Occipital lobe (tissue), 2 donors: ENCODE measurements around the gene CSPG4. TPM values are rescaled to one million over a fixed set of nuclear protein-coding genes. Genes with fewer than 3 reads are reported as not detected.
"Not testable (repeated sequence)": the region's sequence is repeated elsewhere in the genome, so short reads cannot be mapped to it uniquely, and the experiment has no call there.

Experiments
- DNase-seq: peaks from one replicate; lab custom pipeline; 2025; lab: John Stamatoyannopoulos, UW
- total RNA-seq: library from RNA; depleted of rRNA; stranded (reverse); fragments of >200 nt; gene quantifications from one replicate; pipeline ENCODE4 v1.2.3, GENCODE V29; 2014

CSPG4 gene
- total RNA-seq, 1 donor from 2014 or later = 5.5 TPM

DNA sequence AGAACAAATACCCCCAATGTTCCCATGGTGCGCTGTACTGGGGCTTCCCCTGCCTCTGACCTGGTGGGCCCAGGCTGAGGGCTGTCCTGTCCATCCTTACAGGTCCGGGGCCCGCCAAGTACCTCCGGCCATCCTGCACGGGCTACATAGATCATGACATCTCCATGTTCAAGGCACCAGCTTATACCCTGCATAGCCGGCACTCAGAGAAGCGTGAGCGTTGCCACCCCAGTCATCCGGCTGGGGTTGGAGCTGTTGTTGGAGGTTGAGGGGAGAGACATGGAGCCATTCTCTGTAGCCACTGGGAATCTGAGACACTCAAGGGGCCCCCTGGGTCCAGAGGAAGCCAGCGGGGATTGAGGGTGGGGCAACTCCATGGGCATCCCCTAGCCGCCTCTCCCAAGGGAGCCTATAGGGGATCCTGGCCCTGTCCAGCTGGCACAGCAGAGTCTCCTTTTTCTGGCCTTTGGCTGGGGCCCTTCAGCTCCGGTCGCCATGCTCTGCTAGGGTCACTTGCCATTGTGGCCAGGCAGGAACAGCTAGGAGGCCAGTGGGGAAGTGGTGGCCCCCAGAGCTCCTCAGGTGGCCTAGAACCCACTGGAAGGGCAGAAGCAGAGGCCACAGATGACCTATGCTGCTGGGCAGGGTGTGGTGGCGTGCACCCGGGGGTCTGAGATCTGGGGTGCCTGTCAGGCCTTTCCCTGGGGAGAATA lies 12.5 kb upstream of the CSPG4 start:
- no peak for DNase-seq

DNA sequence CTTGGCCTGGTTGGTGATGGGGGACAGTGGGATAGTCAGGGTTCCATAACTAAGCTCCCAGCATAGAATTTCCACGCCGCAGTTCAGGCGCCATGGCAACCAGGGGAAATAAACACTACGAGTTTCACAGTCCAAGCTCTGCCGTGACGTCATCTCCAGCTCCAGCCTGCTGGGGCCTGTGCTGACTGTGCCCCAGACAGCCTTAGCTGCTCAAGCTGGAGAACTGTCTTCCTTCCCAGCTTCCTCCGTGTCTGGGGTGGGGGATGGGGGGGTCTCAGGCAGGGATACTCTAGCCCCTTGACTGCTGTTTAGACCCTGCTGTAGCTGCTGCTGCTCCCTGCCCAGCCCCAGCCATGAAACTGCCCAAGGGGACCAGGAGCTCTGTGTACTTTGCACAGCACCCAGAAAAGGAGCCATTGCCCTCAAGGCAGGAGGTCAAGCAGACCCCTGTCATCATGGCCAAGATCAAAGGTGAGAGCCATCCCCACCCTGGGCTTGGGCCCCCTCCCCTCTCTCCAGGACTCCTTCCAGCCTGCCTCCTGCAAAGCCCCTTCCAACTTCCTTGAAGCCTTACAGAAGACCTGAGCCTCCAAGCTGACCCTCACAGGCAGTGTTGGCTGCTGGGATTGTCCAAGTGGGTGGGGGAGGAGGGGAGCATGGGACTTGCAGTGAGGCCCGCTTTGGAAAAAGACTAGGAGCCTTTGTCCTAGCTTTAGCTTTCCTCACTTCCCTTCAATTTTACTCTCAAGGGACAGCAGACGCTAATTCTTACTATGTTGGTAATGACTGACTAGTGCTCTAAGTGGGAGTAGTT lies 11.4 kb upstream of the CSPG4 start:
- DNase-seq = peak; percentile 51

DNA sequence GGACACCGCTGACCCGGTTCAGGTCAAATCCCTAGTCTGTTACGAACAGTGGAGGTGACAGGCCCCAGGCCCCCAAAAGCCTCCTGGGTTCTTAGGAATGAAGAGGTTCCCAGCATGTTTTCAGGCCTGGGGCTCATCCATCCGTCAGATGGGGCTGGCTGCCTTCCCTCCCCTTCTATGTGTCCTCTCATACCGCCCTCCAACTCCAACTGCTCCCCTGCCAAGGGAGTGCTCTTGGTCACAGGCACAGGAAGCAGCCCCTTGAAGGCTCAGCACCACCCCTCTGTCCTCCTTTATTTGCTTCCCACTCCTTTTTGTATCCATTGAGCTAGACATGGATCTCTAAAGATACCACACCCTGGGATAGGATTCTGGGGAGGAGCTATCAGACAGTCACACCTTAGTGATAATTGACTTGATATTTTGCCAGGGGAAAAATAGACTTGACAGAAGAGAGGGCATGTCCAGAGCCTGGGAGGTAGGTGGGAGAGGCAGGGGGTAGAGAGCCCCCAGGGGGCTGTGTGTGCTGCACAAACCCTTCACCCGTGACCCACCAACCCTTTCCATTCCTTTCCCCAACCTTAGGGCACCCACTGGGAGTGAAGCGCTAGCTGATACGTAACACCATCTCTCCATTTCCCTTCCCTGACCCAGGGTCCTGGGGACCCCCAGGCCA lies 10.7 kb upstream of the CSPG4 start:
- no peak for DNase-seq

DNA sequence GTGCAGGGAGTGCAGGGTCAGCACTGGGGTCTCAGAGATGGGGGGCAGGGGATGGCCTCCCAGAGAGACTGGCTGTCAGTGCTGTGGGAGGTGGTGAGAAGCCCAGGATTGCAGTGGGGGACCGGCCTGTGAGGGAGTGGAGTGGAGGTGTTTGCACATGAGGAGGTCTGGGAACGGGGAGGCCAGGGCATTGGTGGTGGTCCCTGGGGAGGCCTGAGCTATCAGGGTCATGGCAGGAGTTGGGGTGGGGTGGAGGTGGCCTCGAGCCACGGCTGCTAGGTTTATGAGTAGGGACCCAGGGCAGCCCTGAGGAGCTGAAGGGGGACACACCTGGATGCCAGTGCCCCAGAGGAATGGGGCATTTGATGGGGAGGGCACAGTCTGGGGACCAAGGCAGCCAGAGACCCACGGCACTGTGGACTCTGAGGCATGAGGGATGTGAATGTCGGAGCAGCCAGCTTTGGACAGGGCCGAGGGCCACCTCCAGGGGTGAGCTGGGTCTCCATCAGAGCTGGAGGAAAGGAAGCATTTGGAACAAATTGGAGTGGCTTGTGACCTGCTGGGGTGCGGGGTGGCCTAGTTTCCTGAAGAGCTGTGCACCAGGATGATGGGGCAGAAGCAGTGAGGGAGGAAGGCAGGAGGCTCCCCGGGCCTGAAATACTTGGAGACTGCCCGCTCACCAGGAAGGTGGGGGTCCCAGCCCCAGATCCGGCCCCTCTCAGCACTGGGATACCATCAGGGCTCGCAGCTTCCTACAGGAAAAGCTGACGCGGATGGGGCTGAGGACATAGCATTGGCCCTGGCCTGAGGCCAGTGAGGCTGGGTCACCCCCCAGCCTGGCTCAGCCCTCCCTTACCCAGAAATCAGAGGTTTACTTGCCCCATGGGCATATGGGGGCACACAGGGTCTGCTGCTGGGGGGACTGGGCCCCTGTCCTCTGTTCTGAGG lies 9.5 kb upstream of the CSPG4 start:
- DNase-seq = no peak

DNA sequence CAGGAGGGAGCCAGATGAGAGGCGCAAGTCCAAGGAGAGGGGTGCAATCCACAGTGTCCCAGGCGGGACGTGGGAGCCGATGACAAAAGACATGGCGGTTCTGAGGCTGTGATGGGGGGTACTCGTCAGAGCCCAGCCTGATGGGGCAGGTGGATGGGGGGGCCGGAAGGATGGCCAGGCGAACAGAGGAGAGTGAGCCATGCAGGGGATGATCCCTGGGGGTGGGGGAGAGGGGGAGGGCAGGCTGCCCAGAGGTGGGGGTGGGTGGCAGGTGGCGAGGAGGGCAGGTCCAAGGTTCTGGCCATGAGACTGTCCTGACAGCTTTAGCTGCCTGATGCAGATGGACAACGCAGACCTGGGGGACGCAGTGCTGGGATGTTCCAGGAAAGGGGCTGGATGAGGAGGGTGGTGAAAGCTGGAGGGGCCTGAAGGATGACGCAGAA lies 8.9 kb upstream of the CSPG4 start:
- no peak for DNase-seq

DNA sequence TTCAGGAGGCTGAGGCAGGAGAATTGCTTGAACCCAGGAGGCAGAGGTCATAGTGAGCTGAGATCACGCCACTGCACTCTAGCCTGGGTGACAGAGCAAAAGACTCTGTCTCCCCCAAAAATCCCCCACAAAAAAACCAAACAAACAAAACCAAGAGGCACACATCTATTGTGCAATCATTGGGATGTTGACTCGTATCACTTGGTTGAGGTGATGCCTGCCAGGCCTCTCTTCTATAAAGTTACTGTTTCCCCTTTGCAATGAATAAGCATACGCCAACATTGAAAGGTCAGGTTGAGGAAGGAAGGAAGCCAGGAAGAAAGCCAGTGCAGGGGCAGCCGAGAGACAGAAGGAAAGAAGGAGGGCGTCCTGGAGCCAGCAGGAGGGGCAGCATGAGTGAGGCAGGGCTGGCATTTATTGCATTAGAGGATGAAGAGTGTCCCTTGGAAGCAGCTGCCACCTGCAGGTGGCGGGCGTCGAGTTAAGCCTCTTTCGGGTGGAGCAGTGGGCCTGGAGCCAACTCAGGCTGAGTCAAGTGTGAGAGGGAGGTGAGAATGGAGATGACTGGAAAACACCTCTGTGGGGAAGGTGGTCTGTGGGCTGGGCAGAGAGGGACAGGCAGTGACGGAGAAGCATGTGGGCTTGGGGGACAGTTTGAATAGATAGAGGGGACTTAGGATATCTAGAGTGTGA lies 8.3 kb upstream of the CSPG4 start:
- DNase-seq = no peak

DNA sequence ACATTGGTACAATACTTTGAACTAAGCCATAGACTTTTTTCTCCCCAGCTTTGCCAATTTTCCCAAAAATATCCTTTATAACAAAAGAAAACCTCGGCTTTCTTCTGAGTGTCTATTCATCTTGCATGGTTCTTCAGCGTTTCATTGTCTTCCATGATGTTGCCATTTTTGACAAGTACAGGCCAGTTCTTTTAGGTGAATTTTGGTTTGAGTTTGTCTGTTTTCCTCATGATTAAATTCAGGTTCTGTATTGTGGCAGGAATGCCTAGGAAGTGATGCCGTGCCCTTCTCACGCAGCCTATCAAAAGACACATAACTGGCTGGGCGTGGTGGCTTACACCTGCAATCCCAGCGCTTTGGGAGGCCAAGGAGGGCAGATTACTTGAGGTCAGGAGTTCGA lies 7.6 kb upstream of the CSPG4 start:
- no peak for DNase-seq

DNA sequence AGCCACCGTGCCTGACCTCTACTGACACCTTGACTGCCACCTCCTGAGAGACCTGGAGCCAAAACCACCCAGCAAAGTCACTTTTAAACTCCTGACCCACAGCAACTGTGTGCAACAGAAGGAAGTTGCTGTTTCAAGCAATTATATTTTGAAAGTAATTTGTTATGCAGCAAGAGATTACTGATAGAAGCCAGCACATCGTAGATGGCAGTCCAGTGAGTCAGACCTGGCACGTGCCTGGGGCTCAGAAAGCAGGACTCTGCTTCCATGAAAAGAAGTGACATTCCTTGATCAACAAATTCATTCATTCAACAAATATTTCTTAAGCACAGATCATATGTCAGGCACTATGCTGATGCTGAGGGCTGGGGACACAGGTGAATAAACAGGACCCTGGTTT lies 5.7 kb upstream of the CSPG4 start:
- DNase-seq = no peak

DNA sequence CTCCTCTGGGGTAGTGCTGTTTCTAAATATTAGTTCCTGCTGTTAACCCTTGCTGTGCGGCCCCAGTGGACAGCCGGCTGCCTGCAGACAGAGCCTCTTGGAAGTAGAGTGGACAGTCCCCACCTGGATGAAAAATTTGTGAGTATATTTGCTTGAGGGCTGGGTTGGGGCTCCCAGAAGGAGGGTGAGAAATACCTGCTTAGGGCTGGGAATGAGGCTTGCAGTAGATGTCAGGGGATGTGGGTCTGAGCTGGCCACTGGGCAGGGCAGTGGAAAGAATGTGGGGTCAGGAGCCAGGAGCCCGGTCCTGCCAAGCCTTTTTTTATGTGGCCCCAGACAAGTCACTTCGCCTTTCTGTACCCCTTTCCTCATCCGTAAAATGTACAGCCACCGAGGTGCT lies 4.4 kb upstream of the CSPG4 start:
- DNase-seq = not testable (repeated sequence)

DNA sequence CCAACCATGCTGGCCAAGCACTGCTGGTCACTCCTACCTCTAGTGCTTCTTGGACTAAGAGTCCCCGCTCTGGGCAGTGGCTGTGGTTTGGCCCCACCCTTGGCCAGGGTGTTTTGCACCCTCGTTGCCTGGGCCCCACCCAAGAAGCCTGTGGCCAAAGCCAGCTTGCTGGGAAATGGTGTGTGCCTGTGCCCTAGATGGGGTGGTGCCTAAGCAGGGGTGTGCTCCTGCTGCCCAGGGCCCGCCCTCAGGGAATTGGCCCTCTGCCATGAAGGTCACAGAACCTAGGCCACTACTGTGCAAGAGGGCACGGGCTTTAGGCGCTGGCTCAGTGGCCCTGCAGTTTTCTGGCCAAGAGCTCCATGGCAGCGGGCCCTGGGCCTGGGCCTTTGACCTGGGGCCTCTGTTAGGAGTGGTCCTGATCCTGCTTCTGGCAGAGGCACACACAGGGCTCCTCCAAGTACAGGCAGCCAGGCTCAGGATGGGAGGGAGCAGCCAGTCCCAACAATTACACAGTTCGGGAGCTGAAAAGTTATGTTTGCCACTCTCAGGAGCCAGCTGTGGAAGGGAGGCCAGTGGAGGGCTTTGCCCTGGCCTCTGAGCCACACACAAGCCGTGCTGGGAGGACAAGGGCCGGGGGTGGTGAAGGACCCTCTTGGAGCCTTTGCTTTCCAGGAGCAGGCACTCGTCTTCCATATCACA lies 3.8 kb upstream of the CSPG4 start:
- not testable (repeated sequence) for DNase-seq

DNA sequence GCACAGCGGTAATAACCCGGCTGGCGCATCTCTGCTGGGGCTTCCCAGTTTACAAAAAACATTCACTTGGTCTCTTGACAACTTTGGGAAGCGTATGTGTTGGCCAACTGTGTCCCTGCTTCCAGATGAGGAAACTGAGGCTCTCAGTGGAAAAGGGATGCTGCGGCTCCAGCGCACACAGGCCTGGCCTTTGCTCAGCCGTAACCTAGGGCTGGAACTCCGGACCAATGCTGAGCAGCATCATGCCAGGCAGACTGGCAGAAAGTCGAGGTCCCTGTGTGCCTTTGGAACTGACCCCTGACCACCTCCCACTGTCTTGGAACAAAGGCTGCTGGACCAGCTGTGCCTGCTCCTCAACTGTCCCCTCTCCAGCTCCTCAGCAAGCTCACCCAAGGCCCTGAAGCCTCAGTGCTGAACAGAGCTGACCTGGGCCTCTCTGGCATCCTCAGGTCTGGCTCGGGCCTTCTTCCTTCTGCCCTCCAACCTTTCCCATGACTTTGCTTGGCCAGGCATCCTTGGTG lies 2.7 kb upstream of the CSPG4 start:
- not testable (repeated sequence) for DNase-seq

DNA sequence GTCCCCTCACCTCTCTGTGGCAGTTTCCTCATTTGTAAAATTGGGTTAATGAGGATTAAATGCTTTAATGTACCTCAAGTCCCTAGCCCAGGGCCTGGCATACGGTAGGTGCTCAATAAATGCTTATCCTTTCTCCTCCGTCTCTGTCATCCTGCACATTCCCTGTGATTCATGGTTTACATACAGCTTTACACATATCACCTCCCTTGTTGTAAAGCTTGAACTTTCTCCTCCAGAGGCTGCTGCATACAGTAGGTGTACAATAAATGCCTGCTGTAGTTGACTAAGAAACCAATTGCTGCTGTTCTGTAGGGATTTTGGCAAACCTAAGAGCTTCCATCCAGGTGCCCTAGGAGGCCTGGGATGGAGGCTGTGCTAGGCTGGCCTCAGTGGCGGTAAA lies 1.5 kb upstream of the CSPG4 start:
- DNase-seq = no peak

DNA sequence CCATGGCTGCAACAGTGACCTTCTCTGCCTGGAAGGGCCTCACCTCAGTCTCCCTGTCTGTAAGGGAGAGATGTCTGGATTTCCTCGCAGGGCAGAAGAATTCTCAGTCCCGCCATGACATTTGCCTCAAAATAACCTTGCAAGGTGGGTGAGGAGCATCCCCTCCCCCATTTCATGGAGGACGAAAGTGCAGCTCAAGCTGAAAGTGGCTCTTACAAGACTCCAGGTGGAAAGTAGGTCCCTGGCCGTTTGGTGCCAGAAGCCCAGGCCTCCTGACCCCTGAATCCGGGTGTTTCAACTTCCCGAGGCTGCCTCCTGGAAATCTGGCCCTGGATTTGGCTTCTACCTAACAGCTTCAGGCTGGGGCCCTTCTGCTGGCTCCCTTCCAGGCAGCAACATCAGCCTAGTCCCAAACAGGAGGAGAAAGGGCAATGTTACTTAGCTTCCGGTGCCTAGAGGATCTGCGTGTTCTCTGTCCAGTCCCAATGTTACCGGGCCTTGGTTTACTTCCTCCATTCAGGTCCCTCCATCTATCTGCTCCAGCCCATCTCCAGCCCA lies 769 bp upstream of the CSPG4 start:
- no peak for DNase-seq

DNA sequence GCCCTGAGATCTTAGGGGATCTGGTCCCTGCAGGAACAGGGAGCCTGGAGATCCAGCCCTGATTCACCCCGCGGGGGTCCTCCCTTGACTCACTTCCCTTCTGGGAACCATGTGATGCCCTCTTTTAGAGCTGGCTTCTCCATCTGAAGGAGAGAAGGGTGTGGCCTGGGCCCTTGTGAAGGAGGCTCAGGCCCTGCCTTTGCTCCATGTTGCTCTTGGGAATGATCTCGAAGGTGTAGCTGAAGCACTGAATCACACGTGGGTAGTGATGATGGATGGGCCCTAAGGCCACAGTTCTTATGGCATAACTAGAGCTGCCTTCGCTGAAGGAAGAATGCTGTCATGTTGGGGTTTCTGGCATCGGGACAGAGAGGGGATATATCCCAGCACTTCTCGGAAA lies 1.2 kb downstream of the CSPG4 start:
- DNase-seq = not testable (repeated sequence)

DNA sequence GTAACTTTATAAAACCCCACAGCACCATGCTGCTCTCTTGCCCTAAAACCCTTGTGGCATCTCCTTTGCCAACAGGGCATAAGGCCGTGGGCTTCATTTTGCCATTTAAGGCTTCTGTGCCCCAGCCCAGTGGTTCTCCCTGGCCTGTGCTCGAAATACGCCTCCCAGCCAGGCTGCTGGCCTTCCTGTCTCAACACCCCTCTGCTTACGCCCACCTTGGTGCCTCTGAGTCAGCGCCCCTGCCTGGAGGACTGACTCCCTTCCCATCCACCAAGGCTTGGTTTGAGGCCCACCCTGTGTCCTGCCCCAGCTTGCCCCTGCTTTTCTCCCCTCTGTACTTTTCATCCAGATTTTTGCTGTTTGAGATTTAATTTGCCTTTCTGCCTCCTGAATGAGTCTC lies 1.8 kb downstream of the CSPG4 start:
- DNase-seq = not testable (repeated sequence)

DNA sequence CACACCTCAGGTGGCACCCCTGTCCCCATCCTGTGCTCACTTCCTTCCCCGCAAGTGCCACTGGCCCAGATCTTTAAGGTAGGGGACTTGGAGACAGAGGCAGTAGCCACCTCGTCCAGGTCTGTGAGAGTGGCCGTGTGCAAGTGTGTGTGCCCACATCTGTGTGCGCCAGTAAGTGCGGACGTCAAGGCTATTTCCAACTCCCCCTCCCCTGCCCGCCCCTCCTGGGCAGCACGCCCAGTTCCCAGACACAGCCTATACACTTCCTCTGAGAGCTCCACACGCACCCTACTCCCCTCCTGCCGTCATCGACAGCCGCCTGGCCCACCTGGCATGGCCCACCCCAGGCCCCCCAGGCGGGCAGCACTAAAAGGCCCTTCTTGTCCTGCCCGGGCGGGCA lies 3.2 kb downstream of the CSPG4 start:
- DNase-seq = not testable (repeated sequence)

DNA sequence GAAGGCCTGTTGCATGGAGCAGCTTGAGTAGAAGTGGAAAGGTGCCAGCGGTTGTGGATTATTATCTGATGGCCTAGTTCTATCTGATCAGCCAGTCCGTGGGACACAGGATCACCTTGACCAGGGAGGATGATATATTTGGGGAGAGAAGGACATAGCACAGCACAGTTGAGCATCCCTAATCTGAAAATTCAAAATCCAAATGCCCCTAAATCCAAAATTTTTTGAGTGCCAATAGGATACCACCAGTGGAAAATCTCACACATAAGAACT lies 6.0 kb downstream of the CSPG4 start:
- no peak for DNase-seq

DNA sequence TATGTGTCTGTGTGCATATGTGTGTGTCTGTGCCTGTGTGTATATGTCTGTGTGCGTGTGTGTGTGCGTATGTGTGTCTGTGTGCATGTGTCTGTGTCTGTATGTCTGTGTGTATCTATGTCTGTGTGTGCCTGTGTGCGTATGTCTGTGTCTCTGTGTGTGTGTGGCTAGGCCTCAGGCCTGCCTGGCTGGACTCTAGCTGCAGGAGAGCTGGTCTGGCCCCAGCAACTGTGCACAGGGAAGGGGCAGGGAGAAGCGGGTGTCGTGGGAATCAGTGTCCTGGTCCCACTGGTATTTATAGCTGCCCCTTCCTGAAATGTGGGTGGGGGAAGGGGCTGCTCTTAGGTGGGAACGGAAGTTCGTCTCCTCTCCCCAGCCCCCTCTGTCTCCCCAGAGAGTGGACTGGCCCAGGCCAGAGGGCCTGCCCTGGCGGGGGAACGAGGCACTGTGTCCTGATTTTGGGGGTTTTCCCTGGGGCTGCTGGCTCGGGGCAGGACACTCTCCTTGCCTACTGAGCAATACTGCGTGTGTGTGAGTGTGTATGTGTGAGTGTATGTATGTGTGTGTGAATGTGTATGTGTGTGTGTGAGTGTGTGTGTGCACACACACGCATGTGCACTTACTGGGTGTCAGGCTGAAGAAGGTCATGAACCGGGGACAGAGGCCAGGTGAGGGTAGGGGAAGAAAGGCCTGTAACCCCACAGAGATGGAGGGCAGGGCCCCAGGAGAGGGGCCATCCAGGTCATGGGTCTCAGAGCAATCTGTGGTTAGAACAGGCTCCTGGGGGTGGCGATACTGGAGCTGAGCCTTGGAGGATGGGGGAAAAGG lies 6.6 kb downstream of the CSPG4 start:
- no peak for DNase-seq

DNA sequence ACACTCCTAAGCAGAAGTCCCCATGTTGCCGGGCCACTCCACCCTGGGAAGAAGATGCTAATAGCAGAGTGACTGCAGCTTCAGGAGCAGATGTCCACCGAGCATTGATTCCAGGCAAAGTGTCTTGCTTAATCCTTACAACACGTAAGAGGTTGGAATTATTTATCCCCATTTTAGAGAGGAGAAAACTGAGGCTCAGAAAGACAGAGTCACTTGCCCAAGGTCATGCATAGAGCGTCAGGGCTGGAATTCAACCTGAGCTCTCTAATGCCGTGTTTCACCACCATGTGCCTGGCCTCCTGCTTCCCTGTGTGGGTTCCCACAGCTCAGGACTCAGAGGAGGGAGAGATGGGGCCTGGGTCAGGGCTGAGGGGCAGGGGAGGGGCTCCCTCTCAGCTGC lies 7.3 kb downstream of the CSPG4 start:
- DNase-seq = not testable (repeated sequence)
